ENCODE results near the gene MICAL3.

GRCh38 chr22:17957204-17957603 lies 67.2 kb downstream of the MICAL3 start:
- TF ChIP-seq CEBPB (IDR thresholded peaks at IDR 0.05): no peak
- no peak for TF ChIP-seq CTCF (IDR thresholded peaks at IDR 0.05)
- no peak for TF ChIP-seq POLR2A (IDR thresholded peaks at IDR 0.05; ENCODE audit: low read length)
- no peak for TF ChIP-seq MYC (IDR thresholded peaks at IDR 0.05; ENCODE audit: borderline replicate concordance, low read length)
- no peak for TF ChIP-seq SMC3 (IDR thresholded peaks at IDR 0.05)
- no peak for TF ChIP-seq HMGXB4 (CRISPR knock-in tag; IDR thresholded peaks at IDR 0.05; ENCODE audit: borderline replicate concordance)
- no peak for TF ChIP-seq FOSL2 (IDR thresholded peaks at IDR 0.05)
- TF ChIP-seq FOSL2 (CRISPR knock-in tag; IDR thresholded peaks at IDR 0.05): no peak
- TF ChIP-seq ZC3H11A (IDR thresholded peaks at IDR 0.05): no peak
